MM.1S (cell line): ENCODE data around the gene SSBP2.

Source experiments
- DNase-seq: peaks from one replicate; pipeline ENCODE4 v3.0.0-alpha.2; 2015
- H2AFZ ChIP-seq: fragments of 300-600 bp; sonication (generic); 2 replicates; pipeline ENCODE4 v1.6.0; 2016; ENCODE audit warnings: antibody characterized with exemption, low read length
- H3F3A ChIP-seq: fragments of 300-600 bp; sonication (generic); 2 replicates; pipeline ENCODE4 v1.6.1; 2016; ENCODE audit warnings: mild to moderate bottlenecking, antibody characterized with exemption, low read length, moderate library complexity, mixed read lengths; ENCODE audit not compliant: insufficient read depth
- H3K27ac ChIP-seq: fragments of 300-600 bp; sonication (generic); 2 replicates; pipeline ENCODE4 v1.5.1; 2016; ENCODE audit warnings: mild to moderate bottlenecking, low read length
- H3K27me3 ChIP-seq: fragments of 300-600 bp; sonication (generic); replicated peaks from 2 replicates; pipeline ENCODE4 v1.6.0; 2016; ENCODE audit warnings: low read length; ENCODE audit not compliant: insufficient read depth
- H3K36me3 ChIP-seq: fragments of 300-600 bp; sonication (generic); replicated peaks from 2 replicates; pipeline ENCODE4 v1.6.1; 2016; ENCODE audit warnings: mild to moderate bottlenecking, low read length, mixed read lengths; ENCODE audit not compliant: insufficient read depth
- H3K4me1 ChIP-seq: fragments of 300-600 bp; sonication (generic); 2 replicates; pipeline ENCODE4 v1.6.1; 2016; ENCODE audit warnings: low read length, mixed read lengths
- H3K4me2 ChIP-seq: fragments of 300-600 bp; sonication (generic); 2 replicates; pipeline ENCODE4 v1.6.0; 2016; ENCODE audit warnings: low read depth, low read length
- H3K4me3 ChIP-seq: fragments of 300-600 bp; sonication (generic); 2 replicates; pipeline ENCODE4 v1.5.1; 2016; ENCODE audit warnings: low read length, mixed read lengths
- H3K79me2 ChIP-seq: fragments of 300-600 bp; sonication (generic); 2 replicates; pipeline ENCODE4 v1.6.1; 2016; ENCODE audit warnings: mixed run types, low read length, mixed read lengths
- H3K9ac ChIP-seq: fragments of 300-600 bp; sonication (generic); 2 replicates; pipeline ENCODE4 v1.6.1; 2016; ENCODE audit warnings: low read length, mixed read lengths
- H3K9me2 ChIP-seq: fragments of 300-600 bp; sonication (generic); replicated peaks from 2 replicates; pipeline ENCODE4 v1.6.1; 2016; ENCODE audit warnings: mild to moderate bottlenecking, low read length, mixed read lengths; ENCODE audit not compliant: insufficient read depth
- H3K9me3 ChIP-seq: fragments of 300-600 bp; sonication (generic); replicated peaks from 2 replicates; pipeline ENCODE4 v1.6.1; 2016; ENCODE audit warnings: mild to moderate bottlenecking, low read length, mixed read lengths; ENCODE audit not compliant: insufficient read depth
- H4K20me1 ChIP-seq: fragments of 300-600 bp; sonication (generic); 2 replicates; pipeline ENCODE4 v1.6.1; 2016; ENCODE audit warnings: mild to moderate bottlenecking, low read length, moderate library complexity, mixed read lengths; ENCODE audit not compliant: insufficient read depth
- CTCF ChIP-seq: fragments of 300-600 bp; sonication (generic); IDR thresholded peaks from 2 replicates; pipeline ENCODE4 v1.5.1; 2016; ENCODE audit warnings: antibody characterized with exemption, low read length, mixed read lengths
- EZH2 ChIP-seq: fragments of 300-600 bp; sonication (generic); optimal IDR thresholded peaks from 2 replicates; pipeline ENCODE3; 2017; ENCODE audit warnings: low read depth, mild to moderate bottlenecking, antibody characterized with exemption, low read length, mixed read lengths
- EZH2phosphoT487 ChIP-seq: fragments of 300-600 bp; sonication (generic); IDR thresholded peaks from 2 replicates; pipeline ENCODE4 v1.6.1; 2018; ENCODE audit warnings: antibody characterized with exemption, low read length

Gene SSBP2

GRCh38 chr5:81524015-81524414 lies 226.9 kb downstream of the SSBP2 start:
- Histone ChIP-seq H3K4me2 (no peak overlapping the region), H4K20me1 (no peaks in the 10 kb centered on the region), H3K4me3 (no peak overlapping the region), H3K36me3 (no peaks in the 10 kb centered on the region), H3K79me2 (no peaks in the 10 kb centered on the region; the same call in 1 of the 2 replicates), H3K9me3 (no peaks in the 10 kb centered on the region), H3K27ac (no peak overlapping the region), H3K4me1 (peaks cover 26% of the 10 kb centered on the region), H2AFZ (no peak overlapping the region), H3K9me2 (no peaks in the 10 kb centered on the region), H3K9ac (no peak overlapping the region), H3F3A (peaks cover 14% of the 10 kb centered on the region), H3K27me3 (no peaks in the 10 kb centered on the region)
- TF ChIP-seq CTCF (no peak), EZH2 (no peak), EZH2phosphoT487 (no peak)
- DNase-seq, result no peak

GRCh38 chr5:81522571-81522970 lies 228.3 kb downstream of the SSBP2 start:
- peaks cover 15% of the 10 kb centered on the region for H3F3A ChIP-seq
- no peak for DNase-seq
- no peaks in the 10 kb centered on the region for H3K9me2 ChIP-seq

GRCh38 chr5:81520769-81521168 lies 230.1 kb downstream of the SSBP2 start:
- Histone ChIP-seq H4K20me1 (no peaks in the 10 kb centered on the region), H3K79me2 (no peaks in the 10 kb centered on the region), H3K36me3 (no peaks in the 10 kb centered on the region), H3K9ac (no peak overlapping the region), H3K27me3 (no peaks in the 10 kb centered on the region), H3K9me3 (no peaks in the 10 kb centered on the region), H3F3A (peaks cover 15% of the 10 kb centered on the region), H2AFZ (no peak overlapping the region), H3K9me2 (no peaks in the 10 kb centered on the region), H3K27ac (no peak overlapping the region), H3K4me2 (no peak overlapping the region), H3K4me3 (no peak overlapping the region), H3K4me1 (peaks cover 30% of the 10 kb centered on the region)
- no peak for TF ChIP-seq CTCF
- no peak for TF ChIP-seq EZH2phosphoT487
- TF ChIP-seq EZH2, result no peak
- no peak for DNase-seq

More at GRCh38 chr5:81522571-81522970, 228.3 kb downstream of the SSBP2 start:
- Histone ChIP-seq H3K9me3 (no peaks in the 10 kb centered on the region), H2AFZ (no peak overlapping the region), H3K36me3 (no peaks in the 10 kb centered on the region), H3K9ac (no peak overlapping the region), H4K20me1 (no peaks in the 10 kb centered on the region), H3K4me3 (no peak overlapping the region), H3K79me2 (no peaks in the 10 kb centered on the region), H3K4me1 (peaks cover 30% of the 10 kb centered on the region), H3K27me3 (no peaks in the 10 kb centered on the region), H3K27ac (no peak overlapping the region), H3K4me2 (no peak overlapping the region)
- TF ChIP-seq EZH2phosphoT487 (no peak), EZH2 (no peak), CTCF (no peak)
